ENCODE results near the gene STAC2.

The STAC2 gene

GRCh38 chr17:39236450-39236927 lies 10.7 kb upstream of the STAC2 start:
- DNase-seq, result no peak
- intact Hi-C loops (cut with DNase I), result no loop called here

DNA sequence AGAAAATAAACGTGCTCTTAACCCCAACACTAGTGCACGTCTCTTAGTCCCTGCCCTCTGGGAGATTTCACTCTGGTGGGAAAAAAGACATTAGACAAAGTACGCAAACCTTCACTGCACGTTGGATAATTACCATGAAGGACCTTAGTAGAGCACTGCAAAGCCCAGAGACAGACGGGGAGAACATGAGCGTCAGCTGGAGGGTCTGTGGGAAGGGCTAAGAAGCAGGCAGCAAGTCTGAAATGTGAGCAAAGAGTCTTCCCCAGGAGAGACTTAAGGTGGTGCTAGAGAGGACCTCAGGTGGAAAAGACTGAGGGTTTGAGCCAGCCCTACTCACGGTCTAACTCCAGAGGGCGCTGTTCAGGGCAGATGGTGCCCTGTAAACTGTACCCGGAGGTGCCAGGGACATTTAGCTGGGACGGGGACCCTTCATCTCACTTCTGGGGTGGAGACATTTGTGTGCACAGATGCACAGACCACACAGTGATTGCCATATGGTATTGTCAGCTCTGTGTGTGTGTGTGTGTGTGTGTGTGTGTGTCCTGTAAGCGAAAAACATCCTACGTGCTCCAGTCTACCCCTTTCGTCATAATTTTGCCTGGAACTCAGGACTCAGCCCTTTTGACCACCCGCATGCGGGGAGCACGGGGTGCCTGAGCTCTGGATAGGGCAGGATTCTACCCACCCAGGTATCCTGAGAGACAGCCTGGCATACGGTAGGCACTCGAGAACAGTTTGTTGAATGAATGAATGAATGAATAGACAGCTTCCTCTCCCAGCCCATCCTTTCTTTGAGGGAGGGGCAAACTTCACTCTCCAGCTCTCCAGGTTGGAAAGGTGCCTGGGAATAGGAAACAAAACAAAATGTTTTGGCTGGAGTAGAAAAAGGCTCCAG lies 10.1 kb upstream of the STAC2 start:
- intact Hi-C loops (cut with DNase I), result no loop called here
- DNase-seq, result peak in 15 of 42 donors; percentile 31 to 70 (median 54)

DNA sequence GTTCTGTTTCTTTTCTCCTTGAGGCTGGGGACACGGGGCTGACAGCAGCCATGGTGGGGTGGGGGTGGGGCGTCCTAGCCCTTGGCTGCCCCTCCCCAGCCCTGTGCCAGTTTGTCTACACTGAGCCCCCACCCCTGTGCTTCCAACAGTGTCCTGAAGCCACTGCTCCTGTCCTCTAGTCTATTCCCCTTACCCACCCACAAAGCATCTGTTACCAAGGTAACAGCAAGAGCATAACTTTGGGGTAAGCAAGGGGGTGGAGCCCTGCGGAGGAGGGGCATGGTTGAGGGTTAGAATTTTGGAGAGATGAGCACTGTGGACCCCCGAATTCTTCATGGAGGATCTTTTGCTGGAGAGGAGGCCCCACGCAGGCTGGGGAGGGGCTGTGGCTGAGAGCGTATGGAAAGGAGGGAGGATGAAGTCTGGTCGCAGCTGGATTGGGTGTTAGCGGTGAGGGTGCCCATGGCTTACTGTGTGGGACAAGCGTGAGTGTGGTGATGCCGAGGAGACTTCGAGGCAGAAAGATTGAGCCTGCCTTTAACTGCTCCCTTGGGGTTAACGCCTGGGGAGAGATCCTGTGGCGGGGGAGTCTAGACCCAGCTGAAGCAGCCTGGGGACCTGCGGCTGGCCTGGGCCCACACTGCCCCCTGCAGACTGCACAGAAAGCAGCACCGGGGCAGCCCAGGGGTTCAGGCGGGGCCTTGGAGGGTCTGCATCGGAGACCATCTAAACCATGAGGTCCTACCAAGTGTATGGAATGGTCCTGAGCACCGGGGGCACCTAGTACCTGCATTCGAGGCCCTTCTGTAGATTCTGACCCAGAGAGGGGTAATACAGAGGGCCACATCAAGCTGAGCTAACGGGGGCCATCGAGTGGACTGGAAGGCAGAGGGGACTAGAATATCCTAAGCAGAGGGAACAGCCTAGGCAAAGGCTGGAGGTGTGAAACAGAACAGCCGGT lies 6.1 kb upstream of the STAC2 start:
- intact Hi-C loops (cut with DNase I), result no loop called here
- peak in 39 of 42 donors; percentile 44 to 82 (median 63) for DNase-seq

DNA sequence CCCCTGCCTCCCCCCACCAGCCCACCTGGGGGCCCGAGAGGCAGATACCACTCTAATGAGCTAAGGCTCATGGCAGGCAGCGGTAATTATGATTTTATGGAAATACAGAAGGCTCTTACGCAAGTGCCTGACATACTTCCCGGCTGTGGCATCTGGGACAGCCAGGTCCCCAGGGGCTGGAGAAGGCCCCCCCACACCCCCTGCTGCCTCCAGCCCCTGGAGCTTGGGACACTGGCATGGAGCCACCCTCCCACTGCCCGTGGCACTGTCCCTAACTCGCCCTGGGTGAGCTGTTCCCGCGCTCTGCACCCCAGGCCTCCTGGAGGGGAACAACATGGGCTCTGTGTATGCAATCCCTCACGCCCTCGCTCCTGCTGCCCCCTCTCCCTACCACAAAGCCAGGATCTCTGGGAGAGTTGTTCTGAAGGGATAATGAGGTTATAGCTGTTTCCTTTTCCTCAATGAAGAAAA lies 5.4 kb upstream of the STAC2 start:
- DNase-seq, result no peak
- intact Hi-C loops (cut with DNase I), result no loop called here

- intact Hi-C loops (cut with DNase I), result no loop called here
- DNase-seq, result no peak
These were observed 4.6 kb upstream of the STAC2 start for GRCh38 chr17:39230361-39230760.

GRCh38 chr17:39229274-39229913 lies 3.6 kb upstream of the STAC2 start:
- intact Hi-C loops (cut with DNase I), result no loop called here
- no peak for DNase-seq

GRCh38 chr17:39227364-39227919 lies 1.7 kb upstream of the STAC2 start:
- intact Hi-C loops (cut with DNase I), result no loop called here
- no peak for DNase-seq

DNA sequence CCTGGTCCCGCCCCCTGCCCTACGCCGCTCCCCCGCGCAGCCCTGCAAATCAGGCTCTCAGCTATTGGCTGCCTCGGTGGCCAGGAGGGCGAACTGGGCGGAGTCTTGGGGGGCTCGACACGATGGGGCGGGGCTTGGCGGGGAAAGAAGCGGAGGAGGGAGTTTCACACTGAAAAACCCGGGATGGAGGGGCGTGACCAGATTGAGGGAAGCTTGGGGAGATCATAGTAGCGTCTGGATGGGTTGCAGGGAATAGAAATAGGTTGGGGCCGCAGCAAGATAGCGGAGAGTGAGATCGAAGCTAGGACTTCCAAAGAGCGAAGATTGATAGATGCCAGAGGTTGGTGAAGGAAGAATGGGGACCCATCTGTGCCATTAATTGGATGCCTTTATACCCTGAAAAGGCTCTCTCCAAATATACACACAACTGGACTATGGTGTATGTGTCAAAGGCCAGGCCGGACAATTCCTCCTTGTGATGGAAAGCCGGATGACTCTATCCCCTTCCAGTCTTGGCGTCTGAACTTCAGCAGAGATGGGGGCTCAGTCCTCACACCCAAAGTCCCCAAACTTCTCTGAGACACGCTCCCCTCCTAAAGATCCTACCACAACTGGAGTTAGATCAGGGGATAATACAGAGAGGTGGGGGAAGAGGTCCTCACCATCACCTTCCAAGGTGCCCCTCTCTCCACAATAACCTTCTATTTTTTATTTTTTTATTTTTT lies 376 bp upstream of the STAC2 start:
- intact Hi-C loops (cut with DNase I), result no loop called here
- DNase-seq, result peak; percentile 54 to 95 (median 86)

- intact Hi-C loops (cut with DNase I), result no loop called here
- DNase-seq, result peak in 10 of 42 donors; percentile 21 to 56 (median 42)
These were observed 902 bp downstream of the STAC2 start for GRCh38 chr17:39224778-39225307.

- intact Hi-C loops (cut with DNase I), result no loop called here
These were observed 1.6 kb downstream of the STAC2 start for GRCh38 chr17:39223907-39224777.

GRCh38 chr17:39222866-39223834 lies 2.6 kb downstream of the STAC2 start:
- intact Hi-C loops (cut with DNase I), result no loop called here
- DNase-seq, result no peak

More at GRCh38 chr17:39223907-39224777, 1.6 kb downstream of the STAC2 start:
- DNase-seq, result peak in 6 of 42 donors; percentile 23 to 61 (median 36)

DNA sequence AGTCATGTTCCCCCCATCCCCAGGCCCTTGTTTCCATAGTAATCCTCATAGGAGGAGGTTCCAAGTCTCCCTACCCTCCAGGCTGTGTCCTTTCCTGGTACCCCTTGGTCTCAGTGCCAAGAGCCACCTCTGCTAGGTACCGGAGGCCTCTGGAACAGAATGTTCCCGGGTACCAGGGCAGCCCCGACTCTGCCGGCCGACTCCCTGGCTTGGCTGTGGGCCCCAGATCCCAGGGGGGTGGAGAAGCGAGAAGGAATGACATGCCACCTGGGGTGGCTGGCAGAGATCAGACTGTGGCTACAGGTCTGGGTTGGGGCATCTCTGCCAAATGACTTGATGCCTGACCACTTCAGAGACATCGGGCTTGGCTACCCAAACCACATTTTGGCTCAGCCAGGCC lies 3.6 kb downstream of the STAC2 start:
- no peak for DNase-seq
- intact Hi-C loops (cut with DNase I), result no loop called here

DNA sequence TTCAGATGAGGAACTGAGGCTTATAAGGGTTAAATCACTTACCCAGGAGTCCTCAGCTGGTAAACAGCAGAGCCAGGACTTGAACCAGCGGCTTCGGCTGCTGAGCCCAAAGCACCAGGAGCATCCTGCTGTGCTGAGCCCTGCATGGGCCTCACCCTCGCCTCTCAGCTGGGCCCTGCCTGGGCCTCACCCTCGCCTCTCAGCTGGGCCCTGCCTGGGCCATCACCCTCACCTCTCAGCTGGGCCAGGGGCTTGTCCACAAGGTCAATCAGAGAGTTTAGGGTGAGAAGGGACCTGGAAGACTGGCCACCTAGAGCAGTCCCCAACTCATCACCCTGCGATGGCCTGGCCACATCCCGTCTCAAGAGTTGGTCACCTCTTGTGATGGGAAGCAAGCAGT lies 4.2 kb downstream of the STAC2 start:
- DNase-seq, result no peak
- intact Hi-C loops (cut with DNase I), result no loop called here

DNA sequence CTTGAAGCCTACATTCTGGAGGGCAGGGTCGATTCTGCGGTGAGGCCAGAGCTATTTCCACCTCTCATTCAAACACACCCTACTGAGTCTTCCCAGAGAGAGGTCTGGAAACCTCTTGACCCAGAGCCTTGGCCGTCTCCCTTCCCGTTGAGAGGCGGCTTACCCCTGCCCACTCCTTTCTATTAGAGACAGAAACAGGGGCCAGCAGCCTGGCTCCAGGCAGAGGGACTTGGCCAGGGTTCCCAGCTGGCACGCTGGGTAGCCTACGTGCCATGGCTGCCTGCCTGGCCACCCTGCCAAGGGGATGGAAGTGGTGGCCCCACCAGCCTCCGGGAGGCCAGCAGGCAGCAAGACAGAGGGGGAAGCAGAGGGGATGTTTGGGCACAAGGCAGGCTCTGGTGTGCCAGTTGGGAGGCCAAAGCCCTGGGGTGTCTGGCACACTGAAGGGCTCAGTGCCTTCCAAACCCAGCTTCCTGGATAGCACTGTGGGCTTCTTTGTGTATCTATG lies 6.0 kb downstream of the STAC2 start:
- intact Hi-C loops (cut with DNase I), result no loop called here
- DNase-seq, result peak in 28 of 42 donors; percentile 28 to 77 (median 59)

DNA sequence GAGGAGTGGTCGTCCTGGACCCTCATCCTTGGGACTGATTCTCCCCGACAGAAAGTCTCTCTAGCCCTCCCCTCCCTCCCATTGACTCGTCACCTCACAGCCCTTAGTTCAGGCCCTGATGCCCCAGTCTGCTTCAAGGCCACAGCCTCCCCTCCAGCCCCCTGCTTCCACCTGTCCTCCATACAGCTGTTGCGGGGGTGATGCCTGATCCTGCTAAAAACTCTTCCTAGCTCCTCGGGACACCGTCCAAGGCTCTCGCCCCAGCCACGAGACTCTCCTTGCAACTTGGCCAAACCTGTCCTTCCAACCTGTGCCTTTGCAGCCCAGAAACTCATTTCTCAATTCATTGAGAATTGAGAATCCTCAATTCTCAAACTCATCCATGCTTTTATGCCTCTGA lies 6.8 kb downstream of the STAC2 start:
- intact Hi-C loops (cut with DNase I), result no loop called here
- no peak for DNase-seq
